ENCODE measurements around the gene CLDN19. TPM values are rescaled to one million over a fixed set of nuclear protein-coding genes. Genes with fewer than 3 reads are reported as not detected.

Gene CLDN19
- total and polyA plus RNA-seq, 2 of the 8 experiments (the other 6 are each of a cell fraction or from before 2014, with no cell fraction given), result 9.7 to 17.2 TPM

GRCh38 chr1:42761567-42761966, 21.5 kb upstream of the CLDN19 start:
- peaks cover 0 to 2% of the 10 kb centered on the region in 2 experiments for H4K20me1 ChIP-seq (replicated peaks in 1 of 2; ENCODE audit: control insufficient read depth in 1 of 2, insufficient read depth in 2 of 2, low read length in 2 of 2)
- no peak overlapping the region for H3K23ac ChIP-seq (ENCODE audit: insufficient read length)
- no peaks in the 10 kb centered on the region for H3K9me3 ChIP-seq (ENCODE audit: insufficient read depth in 2 of 2, low read depth in 1 of 2, low read length in 1 of 2)
- no peak overlapping the region for H3K14ac ChIP-seq (ENCODE audit: insufficient read length)
- H3K4me3 ChIP-seq (ENCODE audit: extremely low read depth in 1 of 4, insufficient read depth in 2 of 4, low read depth in 3 of 4, low read length in 4 of 4), result no peak overlapping the region
- 90% methylated on average over 4 of the region's 4 CpGs; no CpG with 5 or more reads in 1 of the 2 experiments for WGBS, 2 experiments (ENCODE audit: extremely low coverage in 1 of 2, insufficient coverage in 1 of 2, insufficient read length in 1 of 2, insufficient replicate concordance in 2 of 2, low coverage in 1 of 2, low lambda C conversion rate in 2 of 2, missing lambda C conversion rate in 1 of 2)
- no peak overlapping the region for H2BK120ac ChIP-seq (replicated peaks; ENCODE audit: low read depth, low read length)
- no peak overlapping the region for H4K91ac ChIP-seq (replicated peaks; ENCODE audit: insufficient read length, low read length)
- no peak overlapping the region for H4K8ac ChIP-seq (ENCODE audit: extremely low read depth, insufficient read depth, low read length)
- H3K9ac ChIP-seq (replicated peaks in 1 of 4; ENCODE audit: extremely low read depth in 1 of 4, low read depth in 3 of 4, low read length in 3 of 4), result no peak overlapping the region
- no peak for FAIRE-seq
- no peak overlapping the region for H2AK5ac ChIP-seq (ENCODE audit: low read depth, low read length)
- no peak overlapping the region for H2BK15ac ChIP-seq (ENCODE audit: low read length)
- no peak overlapping the region for H3K4ac ChIP-seq (replicated peaks; ENCODE audit: insufficient read length, low read depth, low read length)
- H2BK5ac ChIP-seq (ENCODE audit: low read depth, low read length), result no peak overlapping the region
- H3K56ac ChIP-seq (replicated peaks; ENCODE audit: insufficient read length, low read depth, low read length), result no peak overlapping the region
- no peak overlapping the region for H2BK12ac ChIP-seq (ENCODE audit: low read depth, low read length)
- H3K36me3 ChIP-seq (ENCODE audit: control insufficient read depth in 2 of 4, insufficient read depth in 4 of 4, low read length in 3 of 4), result peaks cover 0 to 21% (median 15%) of the 10 kb centered on the region in 4 experiments; a peak in 6 of 8 replicates
- no peak overlapping the region for H2BK20ac ChIP-seq (ENCODE audit: low read length)
- DNase-seq (ENCODE audit: low read depth in 1 of 2, low spot score in 2 of 2), result no peak
- no peak overlapping the region for H4K5ac ChIP-seq (ENCODE audit: insufficient read length, low read depth, low read length)
- no peak overlapping the region for H2AFZ ChIP-seq (ENCODE audit: low read length)
- peaks cover 4 to 15% of the 10 kb centered on the region in 2 experiments; a peak in 3 of 4 replicates for H3K79me2 ChIP-seq (ENCODE audit: control insufficient read depth in 1 of 2, insufficient read depth in 2 of 2, low read length in 2 of 2)
- no peak for TF ChIP-seq TCF12 (IDR thresholded peaks at IDR 0.05; ENCODE audit: low read depth, low read length)
- no peak for TF ChIP-seq SIX5 (IDR thresholded peaks at IDR 0.05; ENCODE audit: low read depth, low read length)
- no peak for TF ChIP-seq POU5F1 (IDR thresholded peaks at IDR 0.05; ENCODE audit: low read depth, low read length)
- TF ChIP-seq SIRT6 (IDR thresholded peaks at IDR 0.05; ENCODE audit: low read length), result no peak
- no peak for TF ChIP-seq CEBPB (IDR thresholded peaks at IDR 0.05; ENCODE audit: low read depth, low read length)
- no peak for TF ChIP-seq FOSL1 (IDR thresholded peaks at IDR 0.05; ENCODE audit: insufficient read depth, low read depth, low read length)
- no peak for TF ChIP-seq KDM4A (IDR thresholded peaks at IDR 0.05; ENCODE audit: low read depth, low read length, severe bottlenecking)
- no peak overlapping the region for H3K18ac ChIP-seq (ENCODE audit: extremely low read depth, low read length)
- H3K4me1 ChIP-seq (replicated peaks in 1 of 4; ENCODE audit: control insufficient read depth in 3 of 4, insufficient read depth in 4 of 4, low read length in 3 of 4), result no peaks in the 10 kb centered on the region; a peak in 2 of 7 replicates
- no peaks in the 10 kb centered on the region for H3K79me1 ChIP-seq (ENCODE audit: low read depth, low read length)
- H3K4me2 ChIP-seq (ENCODE audit: insufficient read depth in 1 of 2, low read depth in 2 of 2, low read length in 2 of 2), result no peak overlapping the region
- no peaks in the 10 kb centered on the region for H3K27me3 ChIP-seq (replicated peaks in 1 of 4; ENCODE audit: control insufficient read depth in 3 of 4, extremely low read depth in 1 of 4, insufficient read depth in 3 of 4, low read length in 3 of 4)
- ChIA-PET CTCF (ENCODE audit: partially characterized antibody) (interaction anchor here (1.4 to 1.9 kb wide), 3 partner anchors 10 to 313 kb away, joined by 3 to 7 read pairs (median 3); no protein-coding TSS in a partner anchor), POLR2A (ENCODE audit: partially characterized antibody) (no interaction called here)
- H3K27ac ChIP-seq (ENCODE audit: low read depth, low read length), result no peak overlapping the region
- H3K23me2 ChIP-seq (ENCODE audit: low read depth, low read length), result peaks cover 5% of the 10 kb centered on the region

Measured in H1 (cell line).